GM12874 (cell line): ENCODE data around the gene CLIP2.

ENCODE experiments used
- CTCF ChIP-seq: IDR thresholded peaks from 2 replicates; pipeline ENCODE4 v1.5.1; 2011; ENCODE audit warnings: low read depth, mild to moderate bottlenecking, control low read depth, low read length, moderate library complexity; ENCODE audit not compliant: insufficient read depth

Gene CLIP2

DNA sequence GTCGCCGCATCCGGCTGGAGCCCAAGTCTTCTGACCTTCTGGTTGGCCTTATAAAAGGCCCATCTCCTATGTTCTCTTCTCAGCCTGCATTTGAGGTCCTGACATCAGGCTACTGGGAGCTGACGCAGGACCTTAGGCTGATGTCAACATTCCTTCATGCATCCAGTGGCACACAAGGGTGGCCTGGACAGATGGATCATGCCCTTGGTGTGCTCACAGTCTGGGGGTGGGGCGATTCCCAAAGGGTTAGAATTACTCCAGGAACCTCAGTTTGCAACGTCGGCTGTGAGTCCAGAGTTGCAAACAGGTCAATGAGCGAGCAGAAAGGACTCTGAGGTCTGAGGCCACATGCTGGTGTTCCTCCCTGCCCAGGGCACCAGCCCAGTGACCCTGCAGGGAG, 8.2 kb upstream of the CLIP2 start:
- TF ChIP-seq CTCF = no peak

- no peak for TF ChIP-seq CTCF
These were observed 6.3 kb upstream of the CLIP2 start for GRCh38 chr7:74282748-74283459.

DNA sequence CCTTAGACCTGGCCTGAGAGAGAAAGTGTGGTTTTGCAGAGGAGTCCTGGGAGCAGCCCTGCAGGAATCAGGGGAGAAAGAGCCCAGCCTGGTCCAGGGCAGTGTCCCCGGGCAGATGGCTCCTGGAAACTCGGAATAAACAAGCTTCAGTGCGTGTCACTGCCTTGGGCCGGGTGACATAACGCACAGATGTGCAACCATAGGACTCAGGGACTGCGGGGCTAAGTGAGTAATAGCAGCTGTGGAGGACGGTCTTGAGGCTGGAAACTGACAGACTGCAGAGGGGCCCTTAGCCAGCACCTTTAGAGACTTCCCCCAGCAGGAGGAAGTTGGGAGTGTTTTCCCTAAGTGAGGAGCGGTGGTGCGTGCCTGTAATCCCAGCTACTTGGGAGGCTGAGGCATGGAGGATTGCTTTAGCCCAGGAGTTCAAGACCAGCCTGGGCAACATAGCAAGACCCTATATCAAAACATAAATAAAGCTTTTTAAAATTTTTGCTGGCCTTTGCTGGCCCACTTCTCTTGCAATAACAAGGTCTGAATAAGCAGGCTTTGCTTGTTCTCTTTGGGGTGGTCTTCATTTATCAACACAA, 5.3 kb upstream of the CLIP2 start:
- TF ChIP-seq CTCF = no peak

DNA sequence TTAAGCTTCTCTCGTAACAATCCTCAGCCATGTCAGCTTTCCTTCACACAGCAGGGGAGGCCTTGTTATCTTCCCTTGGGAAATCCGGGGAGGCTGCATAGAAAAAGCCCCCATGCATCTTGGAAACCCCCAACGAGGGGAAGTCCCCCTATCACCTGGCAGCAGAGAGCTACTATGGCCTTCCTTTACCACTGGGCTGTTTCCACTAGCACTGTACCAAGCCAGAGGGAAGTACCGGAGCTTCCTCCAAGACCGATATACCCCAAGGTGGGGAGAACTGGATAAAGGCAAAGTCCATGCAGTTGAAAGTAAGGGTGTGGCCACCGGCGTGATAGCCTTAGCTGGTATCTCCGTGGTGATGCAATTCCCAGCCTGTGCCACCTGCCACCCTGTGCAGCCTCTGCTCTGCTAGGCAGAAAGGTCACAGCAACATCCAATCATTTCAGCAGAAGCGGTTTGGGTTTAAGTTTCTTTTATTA, 4.4 kb upstream of the CLIP2 start:
- no peak for TF ChIP-seq CTCF

DNA sequence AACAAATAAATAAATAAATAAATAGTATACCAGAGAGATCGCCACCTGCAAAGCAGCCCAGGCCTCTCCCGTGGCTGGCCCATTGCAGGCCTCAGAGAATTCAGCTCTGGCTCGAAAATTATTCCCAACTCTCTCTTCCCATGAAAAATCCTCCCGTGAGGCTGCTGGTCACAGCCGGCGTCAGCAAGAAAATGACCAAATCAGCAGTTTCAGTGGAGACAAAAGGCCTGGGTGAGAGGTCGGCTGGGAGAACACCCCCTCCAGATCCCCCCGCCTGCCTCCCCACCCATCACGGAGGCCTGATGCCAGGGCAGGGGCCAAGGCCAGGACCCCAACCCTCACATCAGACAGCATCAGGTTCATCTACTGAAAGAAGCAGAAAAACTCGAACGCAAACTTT, 3.1 kb upstream of the CLIP2 start:
- TF ChIP-seq CTCF = no peak

DNA sequence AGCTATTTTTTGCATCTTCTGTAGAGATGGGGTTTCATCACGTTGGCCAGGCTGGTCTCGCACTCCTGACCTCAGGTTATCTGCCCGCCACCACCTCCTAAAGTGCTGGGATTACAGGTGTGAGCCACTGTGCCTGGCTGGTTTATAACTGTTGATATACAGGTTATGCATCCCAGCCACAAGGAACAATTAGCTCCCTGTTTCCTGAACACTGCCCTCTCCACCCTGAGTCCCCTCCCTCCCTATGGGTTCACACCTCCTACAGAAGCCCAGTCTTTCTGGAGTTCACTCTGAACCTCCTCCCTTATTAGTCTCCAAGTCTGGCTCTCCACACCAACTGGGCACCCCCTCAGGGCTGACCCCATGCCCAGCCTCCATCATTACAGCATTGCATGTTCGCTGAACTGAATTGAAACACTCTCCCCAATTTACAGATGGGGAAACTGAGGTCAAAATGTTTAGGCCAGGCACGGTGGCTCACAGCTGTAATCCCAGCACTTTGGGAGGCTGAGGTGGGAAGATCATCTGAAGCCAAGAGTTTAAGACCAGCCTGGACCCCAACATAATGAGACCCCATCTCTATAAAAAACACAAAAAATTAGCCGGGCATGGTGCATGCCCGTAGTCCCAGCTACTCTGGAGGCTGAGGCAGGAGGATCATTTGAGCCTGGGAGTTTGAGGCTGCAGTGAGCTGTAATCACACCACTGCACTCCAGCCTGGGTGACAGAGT, 1.7 kb upstream of the CLIP2 start:
- no peak for TF ChIP-seq CTCF
